ENCODE results near the gene TTBK2.
"Not testable (repeated sequence)": the region's sequence is repeated elsewhere in the genome, so short reads cannot be mapped to it uniquely, and the experiment has no call there.

TTBK2 gene

GRCh38 chr15:42920519-42921341 is at the start of gene TTBK2:
Gene TTBK2, minus strand, starts transcription at chr15:42920778. Its CDS starts 42,161 bp downstream, at chr15:42878617.
- DNase-seq, result peak; percentile 98

GRCh38 chr15:42964476-42964875 is 43.9 kb upstream of the TTBK2 start:
- no peak for DNase-seq

GRCh38 chr15:42955518-42955917 is 34.9 kb upstream of the TTBK2 start:
- no peak for DNase-seq

- DNase-seq, result no peak
Measured at GRCh38 chr15:42954291-42954690, 33.7 kb upstream of the TTBK2 start.

DNA sequence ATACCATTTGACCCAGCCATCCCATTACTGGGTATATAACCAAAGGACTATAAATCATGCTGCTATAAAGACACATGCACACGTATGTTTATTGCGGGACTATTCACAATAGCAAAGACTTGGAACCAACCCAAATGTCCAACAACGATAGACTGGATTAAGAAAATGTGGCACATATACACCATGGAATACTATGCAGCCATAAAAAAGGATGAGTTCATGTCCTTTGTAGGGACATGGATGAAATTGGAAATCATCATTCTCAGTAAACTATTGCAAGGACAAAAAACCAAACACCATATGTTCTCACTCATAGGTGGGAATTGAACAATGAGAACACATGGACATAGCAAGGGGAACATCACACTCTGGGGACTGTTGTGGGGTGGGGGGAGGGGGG is 28.3 kb upstream of the TTBK2 start:
- not testable (repeated sequence) for DNase-seq

DNA sequence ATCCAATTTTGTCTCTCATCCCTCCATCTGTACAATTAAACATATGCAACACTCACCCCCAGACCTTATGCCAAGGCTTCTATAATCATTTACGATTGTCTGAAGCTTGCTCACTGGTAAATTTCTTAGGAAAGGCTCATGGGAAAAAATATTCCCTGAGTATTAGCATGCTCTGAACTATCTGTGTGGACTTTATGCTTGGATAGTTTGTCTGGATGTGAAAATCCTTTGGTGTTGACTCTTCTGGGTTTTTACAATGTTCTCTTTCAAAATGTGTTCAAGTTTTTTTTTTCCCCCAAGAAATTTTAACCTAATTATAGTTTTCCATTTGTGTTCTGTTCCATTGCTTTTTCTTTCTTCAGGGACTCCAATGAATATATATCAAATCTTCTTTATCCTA is 19.9 kb upstream of the TTBK2 start:
- no peak for DNase-seq

DNA sequence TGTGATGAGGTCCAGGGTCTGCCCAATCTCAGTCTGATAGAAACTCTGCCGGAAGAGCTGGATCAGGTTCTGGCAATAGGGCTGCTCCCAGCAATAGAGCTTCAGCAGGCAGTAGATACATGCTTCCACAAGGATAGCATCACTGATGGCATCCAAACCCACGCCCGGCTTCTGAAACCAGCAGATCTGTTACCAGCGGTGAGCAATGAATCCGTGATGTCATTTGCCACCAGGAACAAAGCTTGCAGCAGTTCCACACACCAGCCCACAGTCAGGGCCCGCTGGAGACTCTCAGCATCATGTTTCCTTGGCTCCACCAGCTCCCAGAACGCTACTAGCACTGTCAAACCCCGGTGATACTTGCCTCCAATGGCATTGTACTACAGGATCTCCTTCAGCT is 19.3 kb upstream of the TTBK2 start:
- DNase-seq, result no peak

GRCh38 chr15:42937143-42937542 is 16.6 kb upstream of the TTBK2 start:
- no peak for DNase-seq

DNA sequence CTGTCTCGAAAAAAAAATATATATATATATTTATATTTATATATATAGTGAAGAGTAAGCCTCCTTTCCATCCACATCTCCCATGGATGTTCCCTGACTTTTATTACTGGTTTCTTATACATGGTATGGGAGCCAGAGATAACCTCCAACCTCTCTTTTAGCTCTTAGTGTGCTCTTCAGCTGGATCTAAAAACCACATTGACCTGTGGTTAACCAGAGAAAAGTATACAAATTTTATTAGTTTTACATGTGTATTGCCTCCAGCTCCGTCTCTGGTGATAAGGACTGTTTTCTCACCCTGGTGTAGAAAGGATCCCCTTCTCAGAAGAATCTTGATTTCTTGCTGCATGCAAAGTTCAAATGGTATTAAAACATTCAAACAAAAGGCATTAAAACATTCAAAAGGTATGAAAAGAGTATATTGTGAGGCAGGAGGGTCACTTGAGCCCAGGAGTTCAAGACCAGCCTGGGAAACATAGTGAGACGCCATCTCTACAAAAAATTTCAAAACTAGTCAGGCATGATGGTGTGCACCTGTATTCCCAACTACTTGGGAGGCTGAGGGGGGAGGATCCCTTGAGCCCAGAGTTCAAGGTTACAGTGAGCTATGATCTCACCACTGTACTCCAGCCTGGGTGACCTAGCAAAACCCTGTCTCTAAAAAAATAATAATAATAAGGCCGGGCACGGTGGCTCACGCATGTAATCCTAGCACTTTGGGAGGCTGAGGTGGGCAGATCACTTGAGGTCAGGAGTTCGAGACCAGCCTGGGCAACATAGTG is 13.5 kb upstream of the TTBK2 start:
- DNase-seq, result no peak

DNA sequence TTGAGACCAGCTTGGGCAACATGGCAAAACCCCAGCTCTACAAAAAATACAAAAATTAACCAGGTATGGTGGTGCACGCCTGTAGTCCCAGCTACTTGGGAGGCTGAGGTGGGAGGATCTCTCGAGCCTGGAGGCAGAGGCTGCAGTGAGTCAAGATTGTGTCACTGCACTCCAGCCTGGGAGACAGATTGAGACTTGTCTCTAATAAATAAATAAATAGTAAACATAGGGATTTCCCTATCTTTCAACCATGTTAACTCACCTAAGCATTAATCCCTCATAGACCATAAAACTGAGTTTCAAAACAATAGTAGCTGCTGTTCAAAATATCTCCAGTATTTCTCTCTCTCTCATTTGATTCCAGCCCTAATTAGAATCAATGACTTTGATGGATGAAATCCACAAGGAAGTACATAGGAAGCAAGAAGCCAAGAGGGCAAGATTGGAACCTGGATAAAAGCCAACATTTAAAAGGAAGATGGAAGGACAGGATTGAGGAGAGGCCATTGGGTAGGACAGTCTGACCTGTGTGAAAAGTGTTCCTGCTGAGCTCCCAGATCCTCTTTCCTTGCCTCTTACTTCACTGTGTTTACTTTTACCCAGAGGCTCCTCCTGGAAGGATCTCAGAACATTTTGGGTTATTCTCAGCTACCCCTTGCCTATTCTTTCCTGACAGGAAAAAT is 12.4 kb upstream of the TTBK2 start:
- DNase-seq, result no peak

GRCh38 chr15:42931702-42932486 is 11.3 kb upstream of the TTBK2 start:
- DNase-seq, result no peak

DNA sequence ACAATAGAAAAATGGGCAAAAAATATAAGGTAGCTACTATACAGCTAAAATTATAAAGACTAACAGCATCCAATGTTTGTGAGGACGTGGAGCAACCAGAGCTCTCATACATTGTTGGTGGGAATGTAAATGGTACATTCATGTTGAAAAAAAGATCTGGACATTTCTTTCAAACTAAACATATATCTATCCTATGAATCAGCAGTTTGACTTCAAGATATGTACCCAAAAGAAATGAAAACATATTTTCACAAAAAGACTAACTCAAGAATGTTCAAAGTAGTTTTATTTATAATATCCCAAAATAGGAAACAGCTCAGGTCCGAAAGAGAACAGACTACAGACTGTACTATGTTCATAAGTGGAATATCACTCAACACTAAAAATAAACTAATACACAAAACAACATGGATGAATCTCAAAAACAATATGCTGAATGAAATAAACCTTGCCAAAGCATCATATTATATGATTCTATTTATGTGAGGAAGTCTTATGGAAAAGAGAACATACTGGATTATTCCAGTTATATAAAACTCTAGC is 8.8 kb upstream of the TTBK2 start:
- DNase-seq, result no peak

DNA sequence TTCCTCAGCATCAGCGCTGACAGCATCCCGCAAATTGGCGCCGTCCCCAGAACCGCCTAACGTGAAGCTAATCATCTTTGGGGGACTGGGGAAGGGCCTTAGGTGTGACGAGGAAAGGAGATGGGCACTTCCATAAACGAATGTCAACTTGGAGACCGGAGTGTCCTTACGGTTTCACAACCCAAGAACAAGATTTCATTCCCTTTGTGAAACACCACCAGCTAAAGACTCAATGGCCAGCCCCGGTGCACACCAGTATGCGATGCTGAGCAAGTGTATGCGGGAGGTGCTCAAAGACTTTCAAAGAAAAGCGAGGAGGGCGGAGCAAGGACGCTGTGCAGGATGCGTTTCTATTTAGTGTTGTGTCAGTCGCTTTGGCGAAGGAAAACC is 759 bp upstream of the TTBK2 start:
- no peak for DNase-seq

- DNase-seq, result peak; percentile 73
Measured at GRCh38 chr15:42919799-42920518, 619 bp downstream of the TTBK2 start.

DNA sequence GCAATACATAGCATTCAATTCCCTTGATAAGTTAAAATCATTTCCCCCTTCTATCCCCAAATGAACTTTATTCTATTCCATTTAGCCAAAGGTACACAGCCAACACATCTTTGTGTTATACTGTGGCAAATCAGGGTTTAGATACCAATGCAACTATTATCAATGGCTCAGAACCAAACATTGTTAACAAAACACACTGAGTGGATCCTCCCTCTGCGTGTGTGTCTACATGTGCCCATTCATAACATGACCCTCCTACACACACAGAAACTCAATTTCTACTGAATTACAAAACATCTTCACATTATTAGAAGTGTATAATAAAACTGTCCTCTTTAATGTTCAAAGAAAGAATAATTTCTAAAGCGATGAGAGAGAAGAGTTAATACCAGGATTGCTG is 1.3 kb downstream of the TTBK2 start:
- no peak for DNase-seq

DNA sequence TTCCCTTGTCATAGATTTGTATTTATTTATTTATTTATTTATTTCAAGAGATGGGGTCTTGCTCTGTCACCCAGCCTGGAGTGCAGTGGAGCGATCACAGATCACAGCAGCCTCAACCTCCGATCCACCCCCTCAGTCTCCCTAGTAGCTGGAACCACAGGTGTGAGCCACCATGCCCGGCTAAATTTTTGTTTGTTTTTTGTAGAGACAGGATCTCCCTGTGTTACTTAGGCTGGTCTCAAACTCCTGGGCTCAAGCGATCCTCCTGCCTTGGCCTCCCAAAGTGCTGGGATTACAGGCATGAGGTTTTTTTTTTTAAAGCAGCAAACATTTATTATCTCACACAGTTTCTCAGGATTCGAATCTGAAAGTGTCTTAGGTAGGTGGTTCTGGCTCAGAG is 2.5 kb downstream of the TTBK2 start:
- DNase-seq, result no peak

- DNase-seq, result no peak
Measured at GRCh38 chr15:42915654-42916315, 4.8 kb downstream of the TTBK2 start.

DNA sequence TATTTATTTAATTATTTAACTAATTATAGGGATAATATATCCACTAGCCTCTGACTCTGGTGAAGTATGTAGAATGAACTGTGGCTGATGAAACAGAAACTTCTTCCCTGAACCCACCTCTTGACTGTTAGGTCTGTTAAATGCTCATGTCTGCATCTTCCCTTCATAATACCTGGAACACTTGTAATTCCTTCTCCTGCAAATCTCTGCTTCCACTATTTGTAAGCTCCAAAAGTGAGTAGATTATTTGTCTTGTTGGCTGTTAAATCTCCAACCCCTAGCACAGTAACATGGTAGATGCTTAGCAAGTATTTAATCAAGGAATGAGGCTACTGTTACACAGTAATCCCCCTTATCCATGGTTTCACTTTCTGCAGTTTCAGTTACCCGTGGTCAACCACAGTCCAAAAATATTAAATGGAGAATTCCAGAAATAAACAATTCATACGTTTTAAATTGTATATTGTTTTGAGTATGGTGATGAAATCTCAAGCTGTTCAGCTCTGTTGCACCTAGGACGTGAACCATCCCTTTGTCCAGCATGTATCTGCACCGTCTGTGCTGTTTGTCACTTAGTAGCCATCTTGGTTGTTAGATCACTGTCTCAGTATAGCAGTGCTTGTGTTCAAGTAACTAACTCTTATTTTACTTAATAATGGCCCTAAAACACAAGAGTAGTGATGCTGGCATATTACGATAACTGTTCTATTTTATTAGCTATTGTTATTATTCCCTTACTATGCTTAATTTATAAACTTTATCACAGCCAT is 5.7 kb downstream of the TTBK2 start:
- no peak for DNase-seq

DNA sequence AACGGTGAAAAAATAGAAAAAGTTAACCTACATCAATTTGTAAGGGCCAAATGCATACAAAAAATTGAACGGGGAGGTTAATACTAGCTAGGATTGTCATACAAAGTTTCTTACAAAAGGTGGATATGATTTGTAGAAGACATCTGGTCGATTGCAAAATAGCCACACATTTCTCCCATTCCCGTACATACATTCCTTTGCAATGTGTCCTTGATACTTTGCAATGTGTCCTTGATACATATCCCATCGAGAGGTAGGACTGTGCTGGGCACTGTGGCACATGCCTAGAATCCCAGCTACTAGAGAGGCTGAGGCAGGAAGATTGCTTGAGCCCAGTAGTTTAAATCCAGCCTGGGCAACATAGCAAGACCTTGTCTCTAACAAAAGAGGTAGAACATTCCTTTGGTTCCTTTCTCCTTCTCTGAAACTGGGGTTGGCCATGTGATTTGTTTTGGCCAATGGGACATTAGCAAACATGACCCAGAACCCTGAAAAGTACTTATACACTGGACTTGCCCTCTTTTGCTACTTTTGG is 9.5 kb downstream of the TTBK2 start:
- no peak for DNase-seq

DNA sequence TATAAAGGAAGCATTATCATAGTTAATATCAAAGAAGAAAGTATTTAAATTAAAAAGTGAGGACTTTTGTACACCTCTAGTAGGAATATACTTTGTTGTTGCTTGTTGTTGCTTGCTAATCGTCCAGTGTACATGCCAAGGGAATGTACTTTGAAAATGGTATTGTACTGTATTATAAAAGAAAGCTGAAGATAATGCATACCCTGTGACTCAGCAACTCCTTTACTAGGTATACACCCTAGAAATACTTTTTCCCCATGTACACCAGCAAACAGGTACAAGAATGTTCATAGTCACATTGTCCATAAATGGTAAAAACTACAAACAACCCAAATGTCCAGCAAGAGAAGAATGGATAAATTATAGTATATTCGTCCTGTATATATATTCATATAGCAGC is 12.0 kb downstream of the TTBK2 start:
- DNase-seq, result no peak
